GM21447 (cell line): Measurements from ENCODE around the gene TP63.

ENCODE experiments used
- ATAC-seq: cut with Tn5 transposase; IDR thresholded peaks from one replicate; pipeline ENCODE4 v1.9.1; 2021; ENCODE audit not compliant: unreplicated experiment

Gene TP63

DNA sequence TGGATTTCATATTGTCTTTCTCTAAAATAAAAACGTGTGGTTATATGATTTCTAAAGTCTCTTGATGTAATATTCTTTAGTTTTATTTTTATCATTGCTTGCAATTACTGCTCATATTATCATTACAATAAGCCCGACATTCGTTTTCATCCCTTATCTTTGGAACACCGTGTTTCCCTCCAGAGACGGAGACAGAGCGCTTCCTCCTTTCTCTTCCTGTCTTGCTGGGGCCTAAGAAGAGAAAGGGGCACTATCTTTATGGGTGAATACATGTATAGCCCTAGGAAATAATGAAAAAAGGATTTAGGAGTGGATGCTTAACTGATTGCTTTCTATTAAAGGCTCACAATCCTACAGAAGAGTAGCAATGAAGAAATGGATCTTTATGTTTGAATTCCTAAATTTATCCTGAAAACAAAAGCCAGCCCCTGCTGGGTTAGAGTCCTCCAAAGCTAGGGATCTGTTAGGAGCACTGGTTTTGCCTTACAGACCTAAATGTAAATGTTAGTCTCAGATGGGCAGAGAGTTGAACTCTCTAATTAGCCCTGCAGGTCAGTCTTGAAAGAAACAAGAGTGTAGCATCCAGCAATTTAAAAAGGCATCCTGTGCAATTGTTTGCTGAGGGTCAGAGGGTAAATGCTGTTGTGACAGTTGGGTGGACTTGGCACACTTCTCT, 145.1 kb downstream of the TP63 start:
- ATAC-seq: no peak

DNA sequence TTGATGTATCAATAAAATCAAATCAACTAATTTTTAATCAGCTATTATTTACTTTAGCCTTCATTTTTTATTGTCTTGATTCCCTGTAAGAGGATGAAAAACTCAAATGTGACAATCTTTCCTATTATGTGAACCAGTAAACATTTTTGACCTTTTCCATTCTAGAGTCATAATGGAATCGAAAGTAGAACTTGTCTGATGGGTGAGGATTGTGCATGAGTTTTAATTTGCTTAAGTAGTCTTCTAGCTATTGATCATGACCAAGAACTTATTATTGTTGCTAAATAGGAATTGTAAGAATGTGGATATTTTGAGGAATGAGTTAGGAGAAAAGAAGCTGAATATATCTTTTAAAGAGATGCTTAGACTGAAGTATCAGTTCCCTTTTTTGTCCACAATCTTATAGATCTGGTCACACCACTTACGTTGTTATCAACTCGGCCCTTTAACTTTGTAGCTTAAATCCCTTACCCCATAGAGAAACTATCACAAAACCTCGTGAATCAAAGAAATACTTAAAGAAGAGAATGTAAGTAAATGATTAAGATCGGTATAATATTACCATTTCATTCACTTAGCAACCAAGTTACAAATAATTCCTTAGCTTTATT, 147.3 kb downstream of the TP63 start:
- no peak for ATAC-seq

DNA sequence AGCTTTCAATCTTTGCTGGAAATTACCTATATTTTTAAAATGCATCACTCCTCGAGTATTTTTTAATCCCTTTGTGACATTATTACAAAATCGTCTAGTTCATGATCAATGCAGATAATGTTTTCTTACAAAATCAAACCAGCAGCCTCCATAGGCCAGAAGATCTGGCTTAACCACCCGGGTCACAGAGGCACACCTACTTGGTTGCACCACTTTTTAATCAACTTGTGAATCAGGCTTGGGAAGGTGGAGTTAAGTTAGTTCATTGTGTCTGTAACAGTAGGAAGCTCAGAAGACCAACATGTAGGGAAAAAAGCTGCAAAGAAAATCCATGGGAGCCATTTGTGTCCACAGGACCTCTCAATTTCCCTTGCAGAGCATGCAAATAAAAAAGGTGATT, 148.0 kb downstream of the TP63 start:
- no peak for ATAC-seq

DNA sequence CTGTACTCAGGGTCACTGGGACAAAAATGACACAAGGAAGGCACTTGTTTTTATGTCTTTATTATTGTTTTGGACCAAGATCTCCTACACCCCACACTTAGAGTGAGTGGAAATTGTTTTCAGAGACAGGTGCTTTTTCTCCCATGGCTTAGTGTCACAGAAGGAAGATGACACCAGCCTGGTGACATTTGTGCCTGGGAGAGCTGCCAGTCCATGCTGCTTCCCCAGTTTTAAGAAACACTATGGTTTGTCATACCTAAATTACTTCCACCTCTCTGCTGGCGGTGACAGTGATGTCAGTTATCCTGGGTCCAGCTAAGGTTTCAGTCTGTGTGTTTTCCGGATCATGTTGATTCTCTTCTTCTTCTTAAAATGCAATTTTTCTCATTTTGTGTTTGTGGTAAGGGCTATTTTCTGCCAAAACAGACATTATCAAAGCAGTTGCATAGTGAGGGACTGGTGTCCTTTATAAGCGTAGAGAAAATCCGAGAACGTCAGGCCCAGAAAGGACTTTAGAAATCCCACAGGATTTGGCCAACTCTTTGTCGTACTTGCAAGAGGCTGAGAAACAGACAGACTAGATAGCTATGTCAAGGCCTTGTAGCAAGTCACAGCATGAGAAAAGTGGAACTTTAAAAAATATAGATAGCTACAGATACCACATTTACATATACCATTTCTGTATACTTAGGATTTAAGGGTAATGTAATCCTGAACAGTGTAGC, 149.5 kb downstream of the TP63 start:
- ATAC-seq: no peak

DNA sequence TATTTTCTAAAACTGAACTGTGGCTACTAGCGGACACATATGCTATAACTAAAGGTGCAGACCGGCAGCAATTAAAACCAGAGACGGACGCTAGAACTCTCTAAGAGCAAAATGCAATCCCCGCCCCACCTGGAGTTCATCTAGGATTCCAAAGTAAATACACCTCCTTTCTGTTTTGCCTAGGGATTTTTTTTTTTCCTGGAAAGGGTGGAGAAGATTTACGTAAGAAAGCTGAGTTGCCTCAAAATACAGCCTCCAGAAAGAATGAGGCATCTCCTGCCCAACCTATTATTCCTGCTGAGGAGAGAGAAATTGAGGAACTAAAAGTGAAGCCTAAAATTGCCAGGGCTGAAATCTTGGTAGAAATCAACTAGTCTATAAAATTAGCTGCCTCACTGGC, 150.2 kb downstream of the TP63 start:
- no peak for ATAC-seq

DNA sequence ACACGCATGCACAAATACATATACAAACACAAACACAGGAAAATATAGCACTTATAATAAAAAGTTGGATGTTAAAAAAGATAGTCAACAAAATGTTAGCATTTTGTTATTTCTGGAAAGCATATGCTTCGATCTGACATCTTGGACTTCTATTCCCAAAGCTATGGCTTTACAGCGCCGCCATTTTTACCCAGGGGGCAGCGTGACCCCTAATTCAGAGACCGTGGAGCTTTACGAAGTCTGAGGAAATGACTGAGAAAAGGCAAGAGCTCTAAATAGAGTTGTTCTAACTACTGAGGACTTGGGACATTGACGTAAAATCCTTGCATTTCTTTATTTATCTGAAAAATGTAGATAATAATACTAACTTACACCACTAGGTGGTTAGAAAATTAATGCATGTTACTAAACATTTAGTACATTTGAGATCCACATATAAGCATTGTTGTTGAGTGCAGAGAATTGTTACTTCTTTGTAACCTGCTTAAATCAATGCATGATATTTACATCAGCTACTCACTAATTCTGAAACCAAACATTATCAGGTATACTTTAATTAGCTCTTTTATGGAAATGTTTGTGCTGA, 155.4 kb downstream of the TP63 start:
- ATAC-seq: no peak

DNA sequence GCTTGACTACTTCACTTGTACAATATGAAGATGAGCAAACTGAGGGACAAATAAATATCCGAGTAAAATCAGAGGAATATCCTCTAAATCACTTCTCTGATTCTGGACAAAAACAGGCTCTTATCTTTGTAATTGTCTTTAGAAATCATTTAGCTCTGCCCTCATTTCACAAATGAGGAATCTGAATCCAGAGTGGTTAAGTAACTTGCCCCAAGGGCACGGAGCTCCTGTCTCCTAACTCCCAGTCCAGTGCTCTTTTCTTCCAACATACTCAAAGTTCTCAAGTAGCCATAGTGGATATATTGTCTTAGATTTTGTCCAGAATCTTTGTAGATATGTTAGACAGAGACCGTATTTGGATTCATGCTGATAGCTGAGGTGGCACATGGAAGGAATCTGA, 156.0 kb downstream of the TP63 start:
- ATAC-seq: no peak

DNA sequence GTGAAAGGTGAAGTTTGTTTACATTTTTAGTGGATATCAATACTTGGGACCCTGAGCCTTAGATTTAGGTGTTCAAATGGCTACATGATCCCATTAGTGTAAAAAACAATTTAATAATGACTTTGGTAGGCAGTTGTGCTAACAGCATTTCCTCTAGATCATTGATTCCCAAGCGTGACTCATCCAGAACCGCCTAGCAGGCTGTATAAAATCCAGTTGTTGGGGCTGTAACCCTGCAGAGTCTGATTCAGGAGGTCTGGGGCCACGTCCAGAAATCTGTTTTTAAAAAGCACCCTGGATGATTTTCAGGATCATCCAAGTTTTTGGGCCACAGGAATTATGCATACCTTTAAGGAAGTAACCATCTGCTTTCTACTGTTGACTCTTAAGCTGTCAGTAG, 156.4 kb downstream of the TP63 start:
- ATAC-seq: no peak

DNA sequence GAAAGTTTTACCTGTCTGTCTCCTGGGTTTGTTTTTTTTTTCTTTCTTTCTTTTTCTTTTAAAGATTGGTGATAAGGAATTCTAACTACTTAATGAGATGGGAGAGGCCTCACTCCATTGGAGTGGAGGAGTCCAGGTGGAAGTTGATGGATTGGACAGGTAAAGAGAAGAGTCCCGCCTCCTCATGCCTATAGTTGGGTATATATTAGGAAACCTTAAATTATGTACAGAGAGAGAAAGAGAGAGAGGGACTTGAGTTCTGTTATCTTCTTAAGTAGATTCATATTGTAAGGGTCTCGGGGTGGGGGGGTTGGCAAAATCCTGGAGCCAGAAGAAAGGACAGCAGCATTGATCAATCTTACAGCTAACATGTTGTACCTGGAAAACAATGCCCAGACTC, 158.2 kb downstream of the TP63 start:
- no peak for ATAC-seq

DNA sequence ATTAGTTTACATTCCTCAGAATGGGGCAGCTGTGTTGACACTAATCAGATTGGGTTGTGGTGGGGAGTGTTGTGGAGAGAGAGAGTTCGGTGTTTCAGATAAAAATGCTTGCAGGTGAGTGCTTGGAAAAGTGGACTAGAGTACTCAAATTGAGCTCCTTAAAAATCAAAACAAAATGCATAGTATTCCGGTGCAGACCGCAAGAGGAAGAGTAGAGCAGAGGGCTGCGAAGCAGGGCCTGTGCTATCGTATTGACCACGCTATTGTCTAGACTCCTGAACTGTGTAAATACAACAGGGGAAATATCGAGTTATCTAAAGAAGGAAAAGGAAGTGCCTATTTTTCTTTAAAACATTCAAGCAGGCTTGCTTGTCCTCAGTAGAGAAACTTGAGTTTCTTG, 159.5 kb downstream of the TP63 start:
- ATAC-seq: no peak

DNA sequence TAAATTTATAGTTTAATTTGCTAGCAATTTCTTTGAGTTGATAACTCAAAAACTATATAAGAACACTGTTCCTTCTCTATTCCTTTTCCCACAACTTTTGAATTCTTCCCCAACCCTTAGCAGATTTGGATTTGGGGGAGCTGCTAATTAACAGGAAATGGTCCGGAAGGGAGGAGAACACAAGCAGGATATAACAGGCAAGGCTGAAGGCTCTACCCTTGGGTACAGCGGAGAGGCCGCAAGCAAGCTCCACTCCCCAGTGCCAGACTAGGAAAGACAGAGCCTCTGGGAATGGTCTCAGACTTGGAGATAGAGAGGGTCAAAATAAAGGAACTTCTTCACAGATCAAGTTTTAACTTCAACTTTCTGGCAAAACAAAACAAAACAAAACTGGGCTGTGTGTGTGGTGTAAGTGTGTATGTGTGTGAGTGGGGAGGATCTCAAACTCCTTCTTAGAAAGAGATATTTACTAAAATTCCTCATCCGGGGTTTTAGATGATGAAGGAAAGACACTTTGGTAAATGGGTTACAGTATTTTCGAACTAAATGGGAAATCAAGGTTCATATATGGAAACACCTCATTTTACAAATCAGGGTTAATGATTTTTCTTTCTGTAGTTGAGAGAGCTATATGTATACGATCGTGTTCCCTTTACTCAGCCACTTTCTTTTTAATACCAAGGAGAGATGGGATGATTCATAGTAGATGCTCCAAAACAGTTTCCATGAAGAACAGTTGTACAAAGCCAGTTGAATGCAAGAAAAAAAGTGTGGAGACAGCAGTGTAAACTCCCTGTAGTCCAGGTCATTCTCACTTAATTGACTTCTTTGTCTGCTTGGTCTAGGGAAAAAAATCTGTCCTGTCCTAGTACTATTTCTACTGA, 161.1 kb downstream of the TP63 start:
- ATAC-seq: no peak

DNA sequence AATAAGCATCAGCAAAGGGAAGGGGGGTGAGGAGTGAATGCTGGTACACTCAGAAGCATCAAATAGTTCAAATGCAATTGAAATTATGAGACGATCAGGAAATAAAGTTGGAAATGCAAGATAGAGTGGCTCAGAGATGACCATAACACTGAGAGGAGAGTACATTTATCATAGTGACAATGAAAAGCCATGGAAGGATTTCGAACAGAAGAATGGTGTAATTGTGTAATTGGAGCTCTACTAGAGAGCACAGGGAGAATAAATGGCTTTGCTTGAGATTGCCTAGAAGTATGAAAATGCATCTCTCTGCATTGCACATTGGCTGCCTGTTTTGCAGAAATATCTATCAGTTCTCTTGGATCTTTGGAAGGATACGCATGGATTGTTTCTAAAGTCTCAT, 163.3 kb downstream of the TP63 start:
- ATAC-seq: no peak

DNA sequence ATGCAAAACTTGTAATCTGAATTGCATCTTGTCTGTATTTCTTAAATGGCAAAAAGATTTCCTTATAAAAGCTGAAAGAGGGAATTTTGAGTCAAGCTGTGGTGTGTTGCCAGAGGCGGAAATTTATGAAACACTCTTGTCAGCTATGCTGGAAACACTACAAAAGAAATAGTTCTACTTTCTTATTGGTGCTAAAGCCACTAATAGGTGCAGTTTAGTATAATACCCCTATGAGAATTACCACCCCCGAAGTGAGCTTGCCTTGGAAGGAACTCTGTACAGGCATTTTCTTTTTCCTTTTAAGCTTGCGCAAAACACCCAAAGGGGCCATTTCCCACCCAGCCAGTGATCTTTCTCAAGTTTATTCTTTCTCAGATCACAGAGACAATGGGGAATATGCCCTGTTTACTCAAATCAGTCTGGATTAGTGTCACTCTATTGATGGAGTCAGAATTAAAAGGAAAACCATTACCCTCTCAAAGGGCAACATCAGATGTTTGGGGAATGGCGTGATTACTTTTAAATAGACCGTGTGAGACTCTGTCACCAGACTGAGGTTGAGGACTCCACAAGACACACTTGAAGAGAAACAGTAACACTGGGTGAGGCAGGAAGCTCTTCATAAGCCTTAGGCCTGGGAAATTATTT, 166.0 kb downstream of the TP63 start:
- no peak for ATAC-seq

DNA sequence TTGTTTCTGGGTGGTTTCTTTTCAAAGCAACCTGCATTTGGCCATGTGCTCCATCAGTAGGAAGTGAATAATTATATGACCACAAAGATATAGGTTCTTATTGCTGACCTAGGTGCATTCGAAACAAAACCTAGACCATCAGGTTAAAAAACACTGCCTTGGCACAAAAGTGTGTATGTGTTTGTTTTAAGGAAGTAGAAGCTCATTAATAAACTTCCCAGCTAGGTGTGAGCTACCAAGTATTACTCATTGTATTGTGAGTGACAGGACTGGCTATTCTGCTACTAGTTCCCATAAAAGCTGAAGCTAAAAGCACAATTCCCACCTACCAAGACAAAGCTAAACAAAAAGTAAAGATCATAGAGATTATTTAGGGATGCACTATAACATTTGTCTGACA, 168.2 kb downstream of the TP63 start:
- no peak for ATAC-seq

DNA sequence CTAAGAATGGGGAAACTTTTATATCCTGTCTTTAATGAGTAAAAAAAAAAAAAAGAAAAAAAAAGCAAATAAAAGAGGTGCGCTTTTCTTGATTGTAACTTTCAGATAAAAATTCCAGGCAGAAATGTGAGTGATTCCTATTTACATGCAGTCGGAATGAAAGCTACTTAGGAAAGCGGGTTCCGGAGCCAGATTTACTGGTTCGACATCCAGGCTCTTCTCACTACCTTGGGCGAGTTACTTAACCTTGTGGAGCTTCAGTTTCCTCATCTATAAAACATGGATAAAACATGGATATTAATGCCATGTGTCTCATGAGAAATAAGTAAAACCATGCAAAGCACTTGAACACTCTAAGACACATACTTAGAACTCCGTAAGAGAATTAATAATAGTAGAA, 169.2 kb downstream of the TP63 start:
- no peak for ATAC-seq

DNA sequence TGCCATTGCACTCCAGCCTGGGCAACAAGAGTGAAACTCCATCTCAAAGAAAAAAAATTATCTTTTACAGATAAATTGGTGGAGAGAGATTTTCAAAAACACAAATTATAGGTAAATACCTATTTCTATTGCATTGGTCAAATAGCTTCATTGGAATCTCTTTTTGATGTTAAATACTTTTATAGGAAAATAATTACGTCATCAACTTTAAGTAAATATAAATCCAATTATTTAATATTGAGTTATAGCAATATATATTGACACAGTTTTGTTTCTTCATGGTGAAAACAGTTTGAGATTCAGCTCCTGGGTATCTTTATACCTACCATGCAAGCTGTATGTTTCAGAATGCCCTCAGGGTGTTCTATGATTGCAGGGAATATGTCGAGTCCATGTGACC, 172.1 kb downstream of the TP63 start:
- no peak for ATAC-seq

DNA sequence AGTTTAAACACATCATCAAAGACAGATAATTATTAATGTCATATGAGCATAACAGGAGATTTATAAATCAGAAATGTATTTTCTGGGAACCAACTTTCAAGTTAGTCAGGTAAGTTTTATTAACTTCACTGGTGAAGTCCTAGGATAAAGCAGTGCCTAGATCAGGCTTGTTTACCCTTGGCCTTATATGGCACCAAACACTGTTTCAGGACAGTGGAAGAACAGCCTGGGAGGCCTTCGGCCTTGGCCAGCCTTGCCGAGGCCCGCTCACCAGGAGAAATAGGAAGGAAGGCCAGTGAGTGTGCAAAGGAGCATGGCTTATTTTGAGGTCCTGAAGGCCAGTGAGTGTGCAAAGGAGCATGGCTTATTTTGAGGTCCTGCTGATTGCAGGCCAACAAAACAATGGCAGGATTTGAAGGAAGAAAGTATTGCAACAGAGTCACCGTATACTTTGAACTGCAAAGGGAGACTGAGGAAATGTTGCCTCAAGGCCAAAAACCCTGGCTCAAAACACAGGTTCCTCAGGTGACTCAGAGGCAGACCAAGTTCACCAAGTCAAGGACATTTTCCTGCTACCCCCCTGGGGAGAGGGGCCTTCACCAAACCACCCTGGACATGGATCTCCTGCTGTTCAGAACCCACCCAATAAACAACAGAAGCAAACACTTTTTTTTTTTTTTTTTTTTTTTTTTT, 174.3 kb downstream of the TP63 start:
- ATAC-seq: no peak

DNA sequence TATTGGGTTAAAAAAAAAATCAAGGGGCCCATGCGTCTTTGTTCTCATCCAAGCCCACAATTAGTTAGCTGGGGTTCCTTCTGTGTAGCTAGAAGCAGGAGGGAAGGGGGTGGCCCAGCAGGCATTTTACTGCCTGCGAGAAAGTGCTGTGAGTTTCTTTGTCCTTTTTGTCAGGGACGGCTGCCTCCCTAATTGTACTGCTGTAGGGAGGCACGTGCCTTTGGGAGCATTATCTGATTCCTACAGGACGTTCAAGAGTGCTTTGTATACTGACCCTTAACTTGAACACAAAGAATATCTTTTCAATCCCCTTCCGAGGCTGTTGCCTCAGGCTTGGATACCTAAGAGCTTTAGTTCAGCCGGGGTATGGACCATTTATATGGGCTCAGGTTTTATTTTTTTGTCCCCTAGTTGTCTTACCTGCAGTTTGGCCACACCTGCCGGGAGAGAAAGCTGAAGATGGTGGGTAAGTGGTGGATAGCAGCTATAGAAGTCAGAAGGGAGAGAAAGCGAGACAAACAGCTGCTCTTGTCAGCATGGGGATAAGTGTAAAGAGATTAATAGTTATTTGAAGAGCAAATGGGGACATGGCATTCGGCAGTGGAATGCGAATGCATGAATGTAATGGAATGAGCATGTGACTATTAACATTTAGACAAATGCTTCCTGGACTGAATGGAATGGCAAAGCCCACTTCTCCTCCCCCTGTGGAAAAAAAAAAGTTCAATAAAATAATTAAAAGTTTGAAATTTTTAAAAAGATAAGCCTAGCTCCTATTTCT, 175.2 kb downstream of the TP63 start:
- no peak for ATAC-seq

DNA sequence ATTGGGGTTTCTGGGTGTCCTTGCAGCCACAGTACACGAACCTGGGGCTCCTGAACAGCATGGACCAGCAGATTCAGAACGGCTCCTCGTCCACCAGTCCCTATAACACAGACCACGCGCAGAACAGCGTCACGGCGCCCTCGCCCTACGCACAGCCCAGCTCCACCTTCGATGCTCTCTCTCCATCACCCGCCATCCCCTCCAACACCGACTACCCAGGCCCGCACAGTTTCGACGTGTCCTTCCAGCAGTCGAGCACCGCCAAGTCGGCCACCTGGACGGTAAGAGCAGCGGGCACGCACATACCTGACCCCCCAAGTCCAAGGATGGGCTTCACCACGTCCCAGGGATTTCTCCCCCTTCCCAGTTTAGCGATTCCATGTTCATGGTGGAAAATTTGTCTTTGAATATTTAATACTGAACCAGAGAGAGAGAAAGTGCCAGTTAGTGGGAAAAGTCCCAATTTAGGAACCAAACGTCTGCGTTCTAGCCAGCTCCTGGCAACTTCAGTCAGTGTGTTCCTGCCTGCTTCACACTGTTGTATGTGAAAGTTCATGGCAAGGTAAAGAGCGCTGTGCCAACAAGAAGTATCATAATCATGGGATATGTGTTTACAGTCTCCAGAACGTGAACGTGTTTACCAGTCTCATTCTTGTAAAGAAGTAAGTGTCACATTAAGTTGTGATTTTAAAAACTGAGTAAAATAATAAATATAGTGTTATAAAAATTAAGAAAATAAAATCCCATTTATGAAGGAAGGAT, 177.2 kb downstream of the TP63 start:
- ATAC-seq: no peak
